HG02852 (cell line): ENCODE results near the gene TPD52L1.

Experiments
- ATAC-seq: cut with Tn5 transposase; IDR thresholded peaks from one replicate; pipeline ENCODE4 v1.9.1; 2021; ENCODE audit warnings: mild to moderate bottlenecking, moderate library complexity; ENCODE audit not compliant: unreplicated experiment

Gene TPD52L1

DNA sequence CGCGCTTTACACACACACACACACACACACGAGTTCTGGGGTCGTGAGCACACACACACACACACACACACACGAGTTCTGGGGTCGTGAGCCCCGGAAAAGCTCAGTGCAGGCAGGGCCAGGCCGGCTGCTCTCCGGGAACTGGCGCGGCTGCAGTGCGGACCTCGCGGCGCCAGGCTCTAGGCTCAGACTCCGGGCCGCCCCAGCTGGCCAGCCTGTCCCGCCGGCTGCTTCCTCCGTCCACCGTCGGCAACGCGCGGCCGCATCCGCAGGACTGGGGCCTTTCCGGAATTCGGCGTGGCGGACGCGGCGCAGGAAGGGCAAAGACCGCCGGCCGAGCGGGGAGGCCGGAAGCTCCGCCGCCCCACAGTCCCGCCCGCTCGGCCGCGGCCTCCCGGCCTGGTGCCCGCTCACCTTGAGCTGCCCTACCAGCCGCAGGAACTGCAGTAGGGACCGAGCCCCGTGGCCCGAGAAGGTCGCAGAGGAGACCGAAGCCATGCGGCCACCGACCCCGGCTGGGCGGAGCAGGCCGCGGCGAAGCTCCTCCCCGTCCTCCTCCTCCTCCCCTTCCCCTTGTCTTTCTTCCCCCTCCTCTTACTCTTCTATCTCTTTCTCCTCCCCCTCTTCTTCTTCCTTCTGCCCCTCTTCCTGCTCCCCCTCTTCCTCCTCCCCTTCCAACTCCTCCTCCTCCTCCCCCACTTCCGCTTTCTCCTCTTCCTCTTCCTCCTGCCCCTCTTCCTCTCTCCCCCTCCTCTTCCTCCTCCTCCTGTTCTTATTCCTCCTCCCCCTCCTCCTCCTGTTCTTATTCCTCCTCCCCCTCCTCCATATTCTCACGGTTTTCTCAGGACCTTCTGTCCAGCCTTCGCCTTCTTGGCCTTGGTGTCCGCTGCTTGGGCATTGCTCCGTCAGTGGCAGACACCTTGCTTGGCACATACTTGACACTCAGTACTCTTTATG is 148.1 kb downstream of the TPD52L1 start, which contains the start of gene HDDC2:
Gene HDDC2, minus strand, starts transcription at position 533 of the 957 bp plus-strand sequence. Its CDS starts 35 bp downstream, at position 498.
- peak; percentile 82 for ATAC-seq

DNA sequence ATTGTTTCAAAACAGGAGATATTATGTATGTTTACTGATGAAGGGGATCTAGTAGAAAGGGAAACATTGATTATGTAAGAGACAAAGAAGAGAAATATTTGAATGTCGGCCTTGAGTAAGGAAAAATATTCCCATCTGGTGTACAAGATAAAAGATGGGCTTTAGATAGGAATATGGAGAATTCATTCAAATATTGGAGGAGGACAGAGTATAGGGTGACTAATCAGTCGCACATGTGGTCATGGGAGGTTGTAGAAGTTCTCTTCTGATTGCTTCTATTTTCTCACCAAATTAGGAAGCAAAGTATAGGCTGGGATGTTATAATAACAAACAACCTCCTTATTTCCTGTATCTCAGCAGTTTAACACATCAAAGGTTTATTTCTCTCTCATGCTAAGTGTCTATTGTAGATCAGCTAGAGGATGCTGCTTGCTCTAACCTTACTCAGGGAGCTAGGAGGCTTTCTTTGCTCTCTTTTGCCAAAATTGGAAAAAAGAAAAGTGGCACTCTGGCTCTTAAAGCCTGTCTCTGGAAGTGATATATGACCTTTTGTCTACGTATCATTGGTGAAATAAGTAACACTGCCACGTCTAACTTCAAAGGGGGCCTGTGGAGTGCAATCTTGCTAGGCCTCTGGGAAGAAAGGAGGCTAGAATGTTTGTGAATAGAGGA is 149.4 kb downstream of the TPD52L1 start:
- no peak for ATAC-seq

GRCh38 chr6:125303512-125303854 is 149.9 kb downstream of the TPD52L1 start:
- no peak for ATAC-seq

DNA sequence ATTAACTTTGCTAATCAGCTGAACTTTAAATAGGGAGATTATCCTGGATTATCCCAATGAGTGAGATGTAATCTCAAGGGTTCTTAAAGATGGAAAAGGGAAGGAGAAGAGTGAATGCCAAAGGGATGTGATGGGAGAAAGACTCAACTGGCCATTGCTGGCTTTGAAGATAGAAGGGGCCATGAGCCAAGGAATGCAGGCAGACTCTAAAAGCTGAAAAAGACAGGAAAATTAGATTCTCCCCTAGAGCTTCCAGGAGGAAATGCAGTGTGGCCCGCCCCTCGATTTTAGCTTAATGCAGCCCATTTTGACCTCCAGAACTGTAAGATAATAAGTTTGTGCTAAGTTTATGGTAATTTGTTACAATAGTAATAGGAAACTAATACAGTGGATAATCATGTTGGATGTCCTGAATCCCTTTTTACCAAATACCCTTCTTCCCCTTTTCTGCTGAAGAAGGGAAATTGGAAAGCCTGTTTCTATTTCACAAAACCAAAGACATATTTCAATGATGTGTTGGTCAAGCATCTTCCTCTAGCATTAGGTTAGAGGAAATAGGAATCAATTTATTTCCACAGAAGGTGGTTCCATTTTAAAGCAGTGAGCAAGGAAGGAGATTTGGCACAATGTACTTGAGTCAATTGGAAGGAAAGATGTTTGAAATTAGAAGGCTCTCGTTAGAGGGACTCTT is 151.5 kb downstream of the TPD52L1 start:
- ATAC-seq, result no peak

- no peak for ATAC-seq
Observed at GRCh38 chr6:125306756-125307149, 153.2 kb downstream of the TPD52L1 start.

DNA sequence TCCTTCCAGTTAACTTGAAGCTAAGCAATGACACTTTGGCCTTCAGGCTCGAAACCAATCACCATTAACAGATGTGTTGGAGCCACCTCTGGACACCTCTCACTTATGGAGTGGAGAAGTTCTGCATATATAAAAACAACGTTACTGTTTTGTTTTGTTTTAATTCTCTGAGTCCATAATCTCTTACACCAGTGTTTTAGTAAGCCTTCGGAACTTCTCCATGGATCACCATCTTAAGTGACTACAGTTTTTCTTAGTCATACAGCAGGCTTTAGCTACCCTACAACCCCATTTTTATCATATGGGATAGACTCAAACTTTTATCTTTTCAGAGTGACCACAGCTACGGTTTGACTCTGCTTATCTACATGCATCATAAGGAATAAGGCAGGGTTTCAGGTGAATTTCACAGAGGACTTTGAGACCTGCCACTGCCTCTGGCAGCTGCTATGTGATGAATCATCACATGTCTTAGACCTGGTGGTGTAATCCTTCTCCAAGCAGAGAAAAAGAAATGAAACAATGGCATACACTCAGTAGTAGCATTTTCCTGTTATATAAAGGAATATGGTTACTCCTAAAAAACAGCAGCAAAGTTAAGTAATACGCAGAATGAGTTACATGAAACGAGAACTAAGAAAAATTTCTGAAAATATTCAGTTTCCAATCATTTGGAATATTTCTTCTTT is 153.7 kb downstream of the TPD52L1 start:
- ATAC-seq, result no peak

- ATAC-seq, result no peak
Observed at GRCh38 chr6:125307964-125308615, 154.5 kb downstream of the TPD52L1 start.

DNA sequence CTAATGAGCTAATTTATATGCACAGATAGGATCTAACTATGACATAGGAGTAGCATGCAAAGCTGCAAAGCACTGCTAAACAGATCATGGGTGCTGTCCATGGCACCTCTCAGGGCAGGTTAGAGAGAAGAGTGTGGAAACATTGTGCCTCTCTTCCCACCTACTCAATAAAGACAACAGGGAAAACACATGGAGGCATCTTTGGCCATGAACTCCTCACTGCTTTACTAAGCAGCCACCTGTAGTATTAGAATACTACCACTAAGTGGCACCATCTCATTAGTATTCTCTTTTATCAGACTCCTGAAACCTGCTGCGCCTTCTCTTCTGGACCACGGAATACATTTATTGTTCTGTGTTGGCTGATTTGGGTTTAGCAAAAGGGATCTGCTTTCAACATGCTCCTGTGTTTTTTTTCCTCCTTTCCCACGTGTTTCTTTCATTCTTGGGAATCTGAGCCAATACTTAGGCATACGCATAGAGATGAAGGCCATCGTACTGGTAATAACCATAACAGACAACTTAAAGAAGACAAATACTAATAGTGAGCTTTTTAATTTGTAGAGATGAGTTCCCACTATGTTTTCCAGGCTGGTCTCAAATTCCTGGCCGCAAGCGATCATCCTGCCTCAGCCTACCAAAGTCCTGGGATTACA is 157.5 kb downstream of the TPD52L1 start:
- peak; percentile 81 for ATAC-seq

DNA sequence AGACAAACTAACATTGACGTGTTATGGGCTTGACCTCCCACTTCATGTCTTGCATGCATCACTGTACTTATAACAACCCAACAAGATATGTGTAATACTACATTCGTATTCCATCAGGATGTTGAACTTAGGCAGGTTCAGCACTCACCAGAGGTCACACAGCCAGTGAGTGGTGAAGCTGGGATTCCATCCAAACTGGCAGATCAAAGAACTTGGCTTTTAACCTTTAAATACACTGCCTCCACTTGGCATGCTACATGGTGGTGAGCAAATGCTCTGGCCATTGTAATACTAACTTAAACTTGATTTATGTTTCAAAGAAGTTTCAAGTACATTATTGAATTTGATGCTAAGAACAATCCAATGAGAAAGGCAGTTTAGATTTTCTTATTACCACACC is 158.9 kb downstream of the TPD52L1 start:
- no peak for ATAC-seq

DNA sequence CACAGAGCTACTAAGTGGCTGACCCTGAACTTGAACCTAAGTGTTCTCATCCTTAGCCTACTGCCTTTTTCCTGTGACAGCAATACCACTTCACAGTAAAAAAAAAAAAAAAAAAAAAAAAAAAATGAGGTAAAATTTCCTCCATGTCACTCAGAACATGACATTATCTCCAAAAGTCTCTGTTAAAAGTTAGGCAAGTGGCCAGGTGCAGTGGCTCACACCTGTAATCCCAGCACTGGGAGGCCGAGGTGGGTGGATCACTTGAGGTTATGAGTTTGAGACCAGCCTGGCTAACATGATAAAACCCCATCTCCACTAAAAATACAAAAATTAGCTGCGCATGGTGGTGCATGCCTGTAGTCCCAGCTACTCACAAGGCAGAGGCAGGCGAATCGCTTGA is 159.4 kb downstream of the TPD52L1 start:
- ATAC-seq, result no peak
